NT2/D1 (cell line): ENCODE results near the gene MPRIP.

Experiments
- SUZ12 ChIP-seq: IDR thresholded peaks from 2 replicates; pipeline ENCODE4 v1.6.1; 2011; ENCODE audit not compliant: insufficient read length, insufficient read depth; ENCODE audit errors: extremely low read depth
- YY1 ChIP-seq: IDR thresholded peaks from 2 replicates; pipeline ENCODE4 v1.6.1; 2011; ENCODE audit not compliant: insufficient read length, insufficient read depth
- ZNF274 ChIP-seq: IDR thresholded peaks from 2 replicates; pipeline ENCODE4 v1.6.1; 2011; ENCODE audit warnings: mild to moderate bottlenecking, low read depth, low read length

DNA sequence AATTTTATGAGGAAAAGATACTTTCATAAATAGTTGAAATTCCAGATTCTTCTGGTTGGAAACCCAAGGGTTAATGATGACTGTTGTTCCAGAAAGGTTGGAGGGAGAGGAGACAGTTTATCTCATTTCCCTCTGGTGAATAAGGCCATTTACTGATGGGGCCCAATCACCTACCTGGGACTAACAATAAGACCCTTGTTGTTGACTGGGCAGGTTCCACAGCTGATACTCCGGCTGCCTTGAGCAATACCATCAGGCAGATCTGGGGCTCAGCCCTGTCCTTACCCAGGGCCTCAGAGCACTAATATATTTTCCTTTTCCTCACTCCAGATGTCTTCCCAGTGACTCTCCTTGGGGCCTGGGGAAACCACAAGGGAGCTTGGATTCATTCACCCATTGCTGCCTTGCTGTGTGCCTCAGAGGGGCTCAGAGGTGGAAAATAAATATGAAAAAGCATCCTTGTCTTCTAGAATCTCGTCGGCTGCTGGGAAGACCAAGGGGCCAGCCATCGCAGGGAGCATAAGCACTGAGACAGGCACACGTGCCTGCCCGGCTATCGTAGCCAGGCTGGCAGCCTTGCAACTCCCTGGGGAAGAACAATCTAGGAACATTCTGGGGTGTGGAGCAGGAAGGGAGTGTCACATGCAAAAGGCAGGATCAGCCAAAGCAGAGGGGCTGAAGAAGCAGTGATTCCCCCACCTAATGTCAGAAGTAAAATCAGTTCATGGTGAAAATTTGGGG lies 54.4 kb downstream of the MPRIP start:
- no peak for TF ChIP-seq YY1
- no peak for TF ChIP-seq SUZ12
- no peak for TF ChIP-seq ZNF274
